HEK293T (cell line): ENCODE measurements around the gene ILK.

Experiments used
- BHLHE40 ChIP-seq: fragments of 450-650 bp; IDR thresholded peaks from 2 replicates; pipeline ENCODE4 v1.6.1; 2016; ENCODE audit warnings: mild to moderate bottlenecking, moderate library complexity, borderline replicate concordance
- FOXA1 ChIP-seq: fragments of 450-650 bp; IDR thresholded peaks from 2 replicates; pipeline ENCODE4 v1.6.1; 2016; ENCODE audit warnings: mild to moderate bottlenecking
- FOXM1 ChIP-seq: fragments of 450-650 bp; IDR thresholded peaks from 2 replicates; pipeline ENCODE4 v1.6.1; 2017; ENCODE audit warnings: mild to moderate bottlenecking, borderline replicate concordance
- LEF1 ChIP-seq: fragments of 450-650 bp; IDR thresholded peaks from 2 replicates; pipeline ENCODE4 v1.6.1; 2017; ENCODE audit warnings: mild to moderate bottlenecking, borderline replicate concordance
- NFRKB ChIP-seq: fragments of 450-650 bp; IDR thresholded peaks from 2 replicates; pipeline ENCODE4 v1.6.1; 2016; ENCODE audit warnings: mild to moderate bottlenecking, moderate library complexity

DNA sequence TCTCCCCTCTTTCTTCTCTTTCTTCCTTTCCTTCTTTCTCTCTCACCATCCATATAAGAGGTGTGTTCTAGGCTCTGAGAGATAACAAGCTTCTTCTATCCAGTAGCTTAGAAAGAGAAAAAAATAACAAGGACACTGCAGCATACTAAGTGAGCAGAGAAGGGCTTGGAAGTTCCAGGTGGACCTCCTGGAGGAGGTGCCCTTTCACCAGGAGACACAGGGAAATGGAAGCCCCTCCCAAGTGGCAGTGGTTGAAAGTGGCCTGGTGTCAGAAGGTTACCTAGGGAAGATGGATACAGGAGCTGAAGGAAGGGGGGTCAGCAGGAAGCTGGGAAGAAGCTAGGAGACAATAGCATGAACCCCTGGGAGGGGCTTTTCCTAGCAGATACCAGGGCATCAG is 46.5 kb downstream of the ILK start:
- TF ChIP-seq BHLHE40, result no peak
- TF ChIP-seq FOXA1, result no peak
- no peak for TF ChIP-seq NFRKB
- TF ChIP-seq LEF1, result no peak
- no peak for TF ChIP-seq FOXM1
